HG02798 (cell line): ENCODE results near the gene ARID3A.

Experiments
- ATAC-seq: cut with Tn5 transposase; IDR thresholded peaks from one replicate; pipeline ENCODE4 v1.9.1; 2021; ENCODE audit warnings: mild to moderate bottlenecking; ENCODE audit not compliant: unreplicated experiment, poor library complexity

Gene ARID3A

DNA sequence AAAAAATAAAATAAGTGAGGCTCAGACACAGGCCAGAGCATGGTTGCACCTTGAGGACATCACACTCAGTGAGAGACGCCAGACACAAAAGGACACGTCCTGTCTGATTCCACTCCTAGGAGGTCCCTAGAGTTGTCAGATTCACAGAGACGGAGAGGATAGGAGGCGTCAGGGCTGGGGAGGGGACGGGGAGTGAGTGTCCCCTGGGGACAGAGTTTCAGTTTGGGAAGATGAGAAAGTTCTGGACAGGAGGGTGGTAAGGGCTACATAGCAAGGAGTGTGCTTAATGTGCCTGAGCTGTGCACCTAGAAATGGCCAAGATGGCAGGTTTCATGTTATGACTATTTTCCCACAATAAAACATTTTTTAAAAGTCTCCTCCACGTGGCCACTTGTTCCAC, 72.2 kb downstream of the ARID3A start:
- ATAC-seq, result no peak

DNA sequence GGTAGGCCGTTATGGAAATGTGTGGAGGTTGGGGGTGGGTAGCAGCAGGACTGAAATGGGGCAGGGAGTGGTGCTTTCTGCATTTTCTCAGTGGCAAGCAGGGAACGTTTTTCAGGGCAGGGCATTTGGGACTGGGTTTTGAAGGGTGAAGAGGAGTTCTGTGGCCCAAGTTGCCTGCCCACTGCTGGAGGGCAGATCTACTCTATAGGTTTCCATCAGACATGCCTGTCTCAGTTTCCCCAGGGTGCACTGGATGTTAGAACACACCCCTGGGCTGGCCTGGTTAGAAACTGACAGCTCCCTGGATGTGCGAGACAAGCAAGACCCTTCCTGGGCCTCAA, 73.5 kb downstream of the ARID3A start:
- ATAC-seq, result no peak

- ATAC-seq, result no peak
Measured at GRCh38 chr19:1000095-1000494, 74.3 kb downstream of the ARID3A start, which contains the start of gene GRIN3B. Gene GRIN3B, plus strand, starts transcription at chr19:1000419. Its CDS starts 19 bp downstream, at chr19:1000438.

GRCh38 chr19:1000591-1001537, 75.0 kb downstream of the ARID3A start:
- no peak for ATAC-seq

GRCh38 chr19:1001538-1002166, 75.8 kb downstream of the ARID3A start:
- no peak for ATAC-seq

DNA sequence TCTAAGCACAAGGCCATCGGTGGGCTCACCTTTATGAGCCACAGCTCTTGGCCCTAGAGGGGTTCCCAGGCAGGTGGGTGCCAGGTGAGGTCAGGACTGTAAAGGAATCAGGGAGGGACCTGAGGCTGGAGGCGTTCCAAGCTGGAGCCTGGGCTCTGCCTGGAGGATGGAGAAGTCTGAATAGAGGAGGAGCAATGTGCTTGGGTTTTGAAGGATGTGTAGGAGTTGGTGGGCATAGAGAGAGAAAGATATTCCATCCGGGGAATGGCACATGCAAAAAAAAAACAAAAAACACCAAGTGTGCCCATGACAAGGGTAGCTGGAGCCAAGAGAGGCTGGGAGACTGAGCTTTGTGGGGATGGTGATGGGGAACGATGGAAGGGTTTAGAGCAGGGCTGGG, 76.8 kb downstream of the ARID3A start:
- ATAC-seq, result no peak

- ATAC-seq, result no peak
Measured at GRCh38 chr19:1003283-1003682, 77.4 kb downstream of the ARID3A start.

DNA sequence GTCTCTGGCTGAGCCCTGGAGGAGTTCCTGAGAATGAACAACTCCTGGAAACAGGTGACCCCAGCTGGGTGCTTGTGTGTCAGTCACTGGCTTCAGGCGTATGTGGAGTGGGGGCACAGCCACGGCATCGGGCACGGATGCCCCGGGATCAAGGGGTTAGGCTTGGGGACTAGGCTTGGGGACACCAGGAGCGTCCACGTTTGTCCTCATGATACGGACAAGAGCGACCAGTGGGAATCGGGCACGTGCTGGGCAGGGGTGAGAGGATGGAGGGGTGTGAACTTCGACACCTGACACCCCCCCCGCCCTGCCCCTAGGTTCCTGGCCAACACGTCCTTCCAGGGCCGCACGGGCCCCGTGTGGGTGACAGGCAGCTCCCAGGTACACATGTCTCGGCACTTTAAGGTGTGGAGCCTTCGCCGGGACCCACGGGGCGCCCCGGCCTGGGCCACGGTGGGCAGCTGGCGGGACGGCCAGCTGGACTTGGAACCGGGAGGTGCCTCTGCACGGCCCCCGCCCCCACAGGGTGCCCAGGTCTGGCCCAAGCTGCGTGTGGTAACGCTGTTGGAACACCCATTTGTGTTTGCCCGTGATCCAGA, 78.5 kb downstream of the ARID3A start:
- no peak for ATAC-seq

DNA sequence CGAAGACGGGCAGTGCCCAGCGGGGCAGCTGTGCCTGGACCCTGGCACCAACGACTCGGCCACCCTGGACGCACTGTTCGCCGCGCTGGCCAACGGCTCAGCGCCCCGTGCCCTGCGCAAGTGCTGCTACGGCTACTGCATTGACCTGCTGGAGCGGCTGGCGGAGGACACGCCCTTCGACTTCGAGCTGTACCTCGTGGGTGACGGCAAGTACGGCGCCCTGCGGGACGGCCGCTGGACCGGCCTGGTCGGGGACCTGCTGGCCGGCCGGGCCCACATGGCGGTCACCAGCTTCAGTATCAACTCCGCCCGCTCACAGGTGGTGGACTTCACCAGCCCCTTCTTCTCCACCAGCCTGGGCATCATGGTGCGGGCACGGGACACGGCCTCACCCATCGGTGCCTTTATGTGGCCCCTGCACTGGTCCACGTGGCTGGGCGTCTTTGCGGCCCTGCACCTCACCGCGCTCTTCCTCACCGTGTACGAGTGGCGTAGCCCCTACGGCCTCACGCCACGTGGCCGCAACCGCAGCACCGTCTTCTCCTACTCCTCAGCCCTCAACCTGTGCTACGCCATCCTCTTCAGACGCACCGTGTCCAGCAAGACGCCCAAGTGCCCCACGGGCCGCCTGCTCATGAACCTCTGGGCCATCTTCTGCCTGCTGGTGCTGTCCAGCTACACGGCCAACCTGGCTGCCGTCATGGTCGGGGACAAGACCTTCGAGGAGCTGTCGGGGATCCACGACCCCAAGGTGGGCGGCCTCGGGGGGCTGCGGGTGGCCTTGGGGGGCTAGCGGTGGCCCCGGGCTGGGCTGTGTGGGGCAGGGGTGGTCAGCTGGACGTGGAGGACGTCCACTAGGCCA, 79.2 kb downstream of the ARID3A start:
- no peak for ATAC-seq

DNA sequence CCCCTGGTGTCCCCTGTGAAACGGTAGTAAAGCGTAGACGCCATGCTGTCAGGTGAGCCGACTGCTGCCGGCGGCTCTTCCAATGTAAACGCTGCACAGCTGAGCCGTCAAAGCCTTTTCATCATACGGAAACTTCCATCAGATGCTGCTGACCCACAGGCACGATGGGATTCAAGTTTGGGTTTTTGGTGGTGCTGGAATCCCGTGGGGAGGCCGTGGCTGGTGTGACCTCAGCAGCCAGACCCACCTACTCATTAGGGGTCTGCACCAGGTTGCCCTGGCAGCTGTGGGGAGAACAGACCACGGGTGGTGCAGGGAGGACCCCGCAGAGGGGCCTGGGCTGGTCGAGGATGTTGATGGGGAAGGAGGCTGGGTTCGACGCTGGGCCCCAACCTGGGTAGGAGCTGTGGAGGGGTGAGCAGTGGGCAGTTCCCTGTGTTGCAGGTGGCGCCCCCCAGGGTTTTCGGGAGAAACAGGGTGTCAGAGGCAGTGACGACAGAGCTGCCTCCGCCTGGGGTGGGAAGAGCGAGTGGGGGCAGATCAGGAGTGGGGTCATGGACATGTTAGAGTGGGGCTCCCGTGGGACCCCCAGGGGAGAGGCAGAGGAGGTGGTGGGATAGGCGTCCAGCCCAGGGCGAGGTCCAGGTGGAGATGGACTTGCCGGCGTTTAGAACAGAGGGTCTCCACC, 81.0 kb downstream of the ARID3A start:
- no peak for ATAC-seq

GRCh38 chr19:1007399-1008251, 81.8 kb downstream of the ARID3A start:
- no peak for ATAC-seq

- no peak for ATAC-seq
Measured at GRCh38 chr19:1008268-1009040, 82.6 kb downstream of the ARID3A start.

- no peak for ATAC-seq
Measured at GRCh38 chr19:1009041-1009980, 83.5 kb downstream of the ARID3A start.

GRCh38 chr19:1009981-1010538, 84.2 kb downstream of the ARID3A start:
- ATAC-seq, result no peak

GRCh38 chr19:1010586-1011510, 85.0 kb downstream of the ARID3A start:
- ATAC-seq, result no peak

DNA sequence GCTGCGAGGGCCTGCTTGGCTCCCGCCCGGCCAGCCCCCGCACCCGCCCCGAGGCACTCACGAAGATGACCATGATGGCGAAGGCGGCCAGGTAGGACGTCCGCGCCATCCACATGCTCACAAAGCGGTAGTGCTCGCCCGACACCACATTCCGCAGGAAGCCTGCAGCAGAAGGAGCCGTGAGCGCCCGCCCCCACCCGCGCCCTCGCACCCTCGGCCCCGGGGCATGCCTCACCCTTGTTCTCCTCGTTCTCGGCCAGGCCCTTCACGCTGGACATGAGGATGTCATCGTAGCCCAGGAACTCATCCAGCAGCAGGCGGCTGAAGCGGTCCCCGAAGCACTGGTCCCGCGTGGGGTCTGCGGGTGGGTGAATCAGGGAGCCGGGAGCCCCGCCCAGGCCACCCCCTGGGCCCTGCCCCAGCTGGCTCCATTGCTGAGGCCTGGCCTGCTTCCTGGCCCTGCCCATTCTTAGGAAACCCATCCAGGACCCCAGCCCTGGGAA, 86.0 kb downstream of the ARID3A start:
- no peak for ATAC-seq
